IMR-90 (cell line): Measurements from ENCODE around the gene AARS1.

ENCODE experiments used
- CEBPB ChIP-seq: IDR thresholded peaks from 2 replicates; pipeline ENCODE4 v1.6.1; 2012; ENCODE audit warnings: low read depth, low read length, improper control_type of control experiment
- CTCF ChIP-seq: conservative IDR thresholded peaks from 2 replicates; pipeline ENCODE4 v1.5.1; 2012; ENCODE audit warnings: mild to moderate bottlenecking, low read depth, low read length, improper control_type of control experiment
- MXI1 ChIP-seq: IDR thresholded peaks from 2 replicates; pipeline ENCODE4 v1.6.1; 2012; ENCODE audit warnings: low read depth, mild to moderate bottlenecking, low read length, moderate library complexity, borderline replicate concordance
- POLR2A ChIP-seq: IDR thresholded peaks from 2 replicates; pipeline ENCODE4 v1.6.1; 2012; ENCODE audit warnings: mild to moderate bottlenecking, low read depth, low read length
- RAD21 ChIP-seq: IDR thresholded peaks from 2 replicates; pipeline ENCODE4 v1.6.1; 2012; ENCODE audit warnings: low read length, improper control_type of control experiment

GRCh38 chr16:70337814-70338213 lies 48.5 kb upstream of the AARS1 start:
- no peak for TF ChIP-seq POLR2A
- no peak for TF ChIP-seq RAD21
- no peak for TF ChIP-seq CEBPB
- TF ChIP-seq CTCF: no peak
- TF ChIP-seq MXI1: no peak
